ENCODE data around the gene CD200. TPM values are rescaled to one million over a fixed set of nuclear protein-coding genes. Genes with fewer than 3 reads are reported as not detected.

The CD200 gene
- total and polyA plus RNA-seq, 10 of the 15 experiments (the other 5 are each of a cell fraction or from before 2014, with no cell fraction given), result 21.2 to 84.3 (median 33.2) TPM

- 91% methylated on average over 9 of the region's 9 CpGs for WGBS (ENCODE audit: insufficient coverage, insufficient replicate concordance, low lambda C conversion rate, missing lambda C conversion rate)
- TF ChIP-seq SKIL (IDR thresholded peaks at IDR 0.05; ENCODE audit: low read depth, poor library complexity, severe bottlenecking), result no peak
- TF ChIP-seq PKNOX1 (IDR thresholded peaks at IDR 0.05), result no peak
- no peak for TF ChIP-seq ZNF217 (IDR thresholded peaks at IDR 0.05)
- TF ChIP-seq, protein P1, sequence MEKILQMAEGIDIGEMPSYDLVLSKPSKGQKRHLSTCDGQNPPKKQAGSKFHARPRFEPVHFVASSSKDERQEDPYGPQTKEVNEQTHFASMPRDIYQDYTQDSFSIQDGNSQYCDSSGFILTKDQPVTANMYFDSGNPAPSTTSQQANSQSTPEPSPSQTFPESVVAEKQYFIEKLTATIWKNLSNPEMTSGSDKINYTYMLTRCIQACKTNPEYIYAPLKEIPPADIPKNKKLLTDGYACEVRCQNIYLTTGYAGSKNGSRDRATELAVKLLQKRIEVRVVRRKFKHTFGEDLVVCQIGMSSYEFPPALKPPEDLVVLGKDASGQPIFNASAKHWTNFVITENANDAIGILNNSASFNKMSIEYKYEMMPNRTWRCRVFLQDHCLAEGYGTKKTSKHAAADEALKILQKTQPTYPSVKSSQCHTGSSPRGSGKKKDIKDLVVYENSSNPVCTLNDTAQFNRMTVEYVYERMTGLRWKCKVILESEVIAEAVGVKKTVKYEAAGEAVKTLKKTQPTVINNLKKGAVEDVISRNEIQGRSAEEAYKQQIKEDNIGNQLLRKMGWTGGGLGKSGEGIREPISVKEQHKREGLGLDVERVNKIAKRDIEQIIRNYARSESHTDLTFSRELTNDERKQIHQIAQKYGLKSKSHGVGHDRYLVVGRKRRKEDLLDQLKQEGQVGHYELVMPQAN (conservative IDR thresholded peaks at IDR 0.05), result no peak
- TF ChIP-seq TCF7 (IDR thresholded peaks at IDR 0.05; ENCODE audit: borderline replicate concordance), result no peak
- TF ChIP-seq KLF5 (IDR thresholded peaks at IDR 0.05; ENCODE audit: partially characterized antibody), result no peak
- TF ChIP-seq, protein P2, sequence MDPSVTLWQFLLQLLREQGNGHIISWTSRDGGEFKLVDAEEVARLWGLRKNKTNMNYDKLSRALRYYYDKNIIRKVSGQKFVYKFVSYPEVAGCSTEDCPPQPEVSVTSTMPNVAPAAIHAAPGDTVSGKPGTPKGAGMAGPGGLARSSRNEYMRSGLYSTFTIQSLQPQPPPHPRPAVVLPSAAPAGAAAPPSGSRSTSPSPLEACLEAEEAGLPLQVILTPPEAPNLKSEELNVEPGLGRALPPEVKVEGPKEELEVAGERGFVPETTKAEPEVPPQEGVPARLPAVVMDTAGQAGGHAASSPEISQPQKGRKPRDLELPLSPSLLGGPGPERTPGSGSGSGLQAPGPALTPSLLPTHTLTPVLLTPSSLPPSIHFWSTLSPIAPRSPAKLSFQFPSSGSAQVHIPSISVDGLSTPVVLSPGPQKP (IDR thresholded peaks at IDR 0.05; ENCODE audit: low read depth, low read length), result no peak
- Histone ChIP-seq H3K9ac (ENCODE audit: control insufficient read depth, insufficient read depth, low read length) (no peak overlapping the region), H3K27ac (ENCODE audit: control insufficient read depth, insufficient read depth) (no peak overlapping the region), H3K4me2 (ENCODE audit: control insufficient read depth, insufficient read depth) (no peak overlapping the region), H3K79me2 (ENCODE audit: control insufficient read depth, insufficient read depth, low read length) (no peaks in the 10 kb centered on the region), H3K4me1 (ENCODE audit: control insufficient read depth, insufficient read depth, low read length) (peaks cover 9% of the 10 kb centered on the region), H4K20me1 (ENCODE audit: control insufficient read depth, insufficient read depth) (no peaks in the 10 kb centered on the region), H3K4me3 (no peak overlapping the region), H2AFZ (ENCODE audit: control insufficient read depth, low read depth, low read length) (no peak overlapping the region), H3K36me3 (ENCODE audit: control insufficient read depth in 2 of 2, insufficient read depth in 2 of 2, low read length in 1 of 2) (no peaks in the 10 kb centered on the region), H3K27me3 (replicated peaks in 1 of 2; ENCODE audit: control insufficient read depth in 2 of 2, insufficient read depth in 2 of 2, low read length in 1 of 2) (no peaks in the 10 kb centered on the region), H3K9me3 (replicated peaks; ENCODE audit: control insufficient read depth, insufficient read depth, low read length) (peaks cover 1% of the 10 kb centered on the region; the same call in 1 of the 3 replicates)
- ATAC-seq (no peak), FAIRE-seq (no peak), DNase-seq (ENCODE audit: low read depth, low spot score) (no peak)
- no TSS peak for BruUV-seq (replicated peaks)
- ChIA-PET RAD21 (ENCODE audit: unreplicated experiment) (no interaction called here), CTCF (interaction anchor here (1.8 kb wide), 1 partner anchor 227 kb away, joined by 3 read pairs; no protein-coding TSS in a partner anchor), SMC1A (ENCODE audit: uncharacterized antibody, unreplicated experiment) (interaction anchor here (1.6 to 2.5 kb wide), 2 partner anchors 13 to 195 kb away, joined by 4 to 11 read pairs; no protein-coding TSS in a partner anchor), POLR2A (no interaction called here)
- in situ Hi-C loops (cut with MboI), result no loop called here
- intact Hi-C loops (cut with micrococcal nuclease; ENCODE audit: unreplicated experiment), result no loop called here
These were observed 26.1 kb upstream of the CD200 start for GRCh38 chr3:112306825-112307224.

Data from GM12878 (cell line).